HCT116 (cell line): ENCODE measurements around the gene MEG3.

Experiments
- EGR1 ChIP-seq: IDR thresholded peaks from 2 replicates; pipeline ENCODE4 v1.6.1; 2012; ENCODE audit warnings: low read depth
- EZH2 ChIP-seq: fragments of 200-600 bp; sonication (generic); IDR thresholded peaks from 2 replicates; pipeline ENCODE4 v1.6.1; 2017; ENCODE audit warnings: antibody characterized with exemption, mixed run types
- EZH2phosphoT487 ChIP-seq: fragments of 200-600 bp; IDR thresholded peaks from 2 replicates; pipeline ENCODE4 v1.6.1; 2018; ENCODE audit warnings: antibody characterized with exemption, borderline replicate concordance
- JUND ChIP-seq: IDR thresholded peaks from 2 replicates; pipeline ENCODE4 v1.6.1; 2012
- POLR2A ChIP-seq: IDR thresholded peaks from 2 replicates; pipeline ENCODE4 v1.7.0; 2011; ENCODE audit warnings: borderline replicate concordance; ENCODE audit not compliant: insufficient read depth, insufficient read length; ENCODE audit errors: extremely low read depth
- REST ChIP-seq: IDR thresholded peaks from 2 replicates; pipeline ENCODE4 v1.6.1; 2012; ENCODE audit warnings: low read depth
- SP1 ChIP-seq: IDR thresholded peaks from 2 replicates; pipeline ENCODE4 v1.6.1; 2012; ENCODE audit warnings: low read depth
- SRF ChIP-seq: IDR thresholded peaks from 2 replicates; pipeline ENCODE4 v1.6.1; 2012; ENCODE audit warnings: low read depth
- TCF7L2 ChIP-seq: IDR thresholded peaks from 2 replicates; pipeline ENCODE4 v1.7.0; 2011; ENCODE audit warnings: borderline replicate concordance, inconsistent platforms; ENCODE audit not compliant: insufficient read depth, insufficient read length; ENCODE audit errors: extremely low read depth
- TF ChIP-seq, protein P1 (sequence below), 3 experiments: fragments of 200-600 bp in 1 of 3; sonication (generic) in 1 of 3; IDR thresholded peaks in 2 of 3; conservative IDR thresholded peaks in 1 of 3; 2 replicates each; pipeline ENCODE4 v1.5.1; 2012 to 2017; ENCODE audit warnings: low read depth in 2 of 3, low read length in 2 of 3, antibody characterized with exemption in 1 of 3, borderline replicate concordance in 1 of 3, control low read depth in 1 of 3, mild to moderate bottlenecking in 1 of 3, mixed read lengths in 1 of 3, mixed run types in 1 of 3, moderate library complexity in 1 of 3; ENCODE audit not compliant: insufficient read depth in 1 of 3
- TF ChIP-seq, protein P2 (sequence below): IDR thresholded peaks from 2 replicates; pipeline ENCODE4 v1.6.1; 2012

DNA sequence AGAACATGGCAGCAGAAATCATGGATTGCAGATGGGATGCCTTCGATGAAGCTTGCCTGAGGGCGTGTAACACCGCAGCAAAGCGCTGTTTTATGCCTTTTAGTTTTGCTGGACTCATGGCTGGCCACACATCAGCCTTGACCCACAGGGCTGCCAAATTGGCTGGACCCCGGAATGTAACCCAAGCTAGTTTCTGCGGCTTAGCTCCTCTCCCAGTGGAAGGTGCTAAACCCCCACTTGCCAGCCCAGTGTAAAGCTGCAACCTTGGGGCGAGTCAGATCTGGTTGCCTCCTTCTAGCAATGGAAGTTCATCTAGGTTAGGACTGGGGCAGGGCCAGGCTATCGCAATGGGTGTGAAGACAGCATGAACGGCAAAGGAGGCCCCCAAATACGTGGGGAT, 38.3 kb downstream of the MEG3 start:
- no peak for TF ChIP-seq SP1
- TF ChIP-seq, protein P1, sequence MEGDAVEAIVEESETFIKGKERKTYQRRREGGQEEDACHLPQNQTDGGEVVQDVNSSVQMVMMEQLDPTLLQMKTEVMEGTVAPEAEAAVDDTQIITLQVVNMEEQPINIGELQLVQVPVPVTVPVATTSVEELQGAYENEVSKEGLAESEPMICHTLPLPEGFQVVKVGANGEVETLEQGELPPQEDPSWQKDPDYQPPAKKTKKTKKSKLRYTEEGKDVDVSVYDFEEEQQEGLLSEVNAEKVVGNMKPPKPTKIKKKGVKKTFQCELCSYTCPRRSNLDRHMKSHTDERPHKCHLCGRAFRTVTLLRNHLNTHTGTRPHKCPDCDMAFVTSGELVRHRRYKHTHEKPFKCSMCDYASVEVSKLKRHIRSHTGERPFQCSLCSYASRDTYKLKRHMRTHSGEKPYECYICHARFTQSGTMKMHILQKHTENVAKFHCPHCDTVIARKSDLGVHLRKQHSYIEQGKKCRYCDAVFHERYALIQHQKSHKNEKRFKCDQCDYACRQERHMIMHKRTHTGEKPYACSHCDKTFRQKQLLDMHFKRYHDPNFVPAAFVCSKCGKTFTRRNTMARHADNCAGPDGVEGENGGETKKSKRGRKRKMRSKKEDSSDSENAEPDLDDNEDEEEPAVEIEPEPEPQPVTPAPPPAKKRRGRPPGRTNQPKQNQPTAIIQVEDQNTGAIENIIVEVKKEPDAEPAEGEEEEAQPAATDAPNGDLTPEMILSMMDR (IDR thresholded peaks at IDR 0.05 in 2 of 3, conservative IDR thresholded peaks at IDR 0.05 in 1 of 3; ENCODE audit: borderline replicate concordance in 1 of 3, insufficient read depth in 1 of 3, low read depth in 2 of 3, low read length in 2 of 3): no peak
- no peak for TF ChIP-seq EZH2
- no peak for TF ChIP-seq EZH2phosphoT487
- TF ChIP-seq JUND: no peak
- no peak for TF ChIP-seq SRF
- TF ChIP-seq, protein P2, sequence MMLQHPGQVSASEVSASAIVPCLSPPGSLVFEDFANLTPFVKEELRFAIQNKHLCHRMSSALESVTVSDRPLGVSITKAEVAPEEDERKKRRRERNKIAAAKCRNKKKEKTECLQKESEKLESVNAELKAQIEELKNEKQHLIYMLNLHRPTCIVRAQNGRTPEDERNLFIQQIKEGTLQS: no peak
- TF ChIP-seq REST: no peak
- no peak for TF ChIP-seq TCF7L2
- no peak for TF ChIP-seq EGR1
- TF ChIP-seq POLR2A: no peak
